HCT116 (cell line): ENCODE measurements around the gene SLC7A8.

Experiments
- POLR2A ChIP-seq: IDR thresholded peaks from 2 replicates; pipeline ENCODE4 v1.7.0; 2011; ENCODE audit warnings: borderline replicate concordance; ENCODE audit not compliant: insufficient read depth, insufficient read length; ENCODE audit errors: extremely low read depth
- YY1 ChIP-seq: IDR thresholded peaks from 2 replicates; pipeline ENCODE4 v1.6.1; 2011; ENCODE audit warnings: low read length, low read depth, moderate library complexity, mild to moderate bottlenecking; ENCODE audit not compliant: insufficient replicate concordance; ENCODE audit errors: extremely low read depth

DNA sequence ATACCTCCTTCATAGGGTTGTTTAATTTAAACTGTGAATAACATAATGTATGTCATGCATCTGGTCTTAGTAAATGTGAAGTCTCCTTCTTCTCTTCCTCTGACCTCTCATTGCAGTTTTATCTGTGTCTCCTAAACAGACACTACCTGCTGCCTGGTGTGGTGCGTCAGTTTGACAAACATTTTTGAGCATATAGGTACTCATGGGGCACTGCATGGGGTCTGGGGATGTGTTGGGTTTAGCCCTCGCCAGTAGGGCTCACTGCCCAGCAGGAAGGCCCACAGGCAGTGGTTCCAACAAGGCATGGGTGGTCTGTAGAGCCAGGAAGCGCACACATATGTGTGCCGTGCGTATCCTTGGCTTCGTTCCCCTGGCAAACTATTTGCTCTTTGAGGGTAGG lies 61.4 kb downstream of the SLC7A8 start:
- TF ChIP-seq YY1 (no peak), POLR2A (no peak)
